GM12891 (cell line): ENCODE measurements around the gene HTR7.

ENCODE experiments used
- DNase-seq: peaks from one replicate; pipeline ENCODE4 v3.0.0; 2011; ENCODE audit warnings: low spot score; ENCODE audit not compliant: insufficient read length
- FAIRE-seq: peaks from 2 replicates; lab custom pipeline; 2011; peaks lifted over from hg19 to GRCh38; lab: Jason Lieb, UNC
- PAX5 ChIP-seq: IDR thresholded peaks from 2 replicates; pipeline ENCODE4 v1.6.1; 2011; ENCODE audit warnings: low read length, moderate library complexity, mild to moderate bottlenecking; ENCODE audit not compliant: insufficient read depth, severe bottlenecking
- POLR2A ChIP-seq: IDR thresholded peaks from 2 replicates; pipeline ENCODE4 v1.6.1; 2011; ENCODE audit warnings: low read depth, low read length, control low read depth
- POLR2AphosphoS5 ChIP-seq: IDR thresholded peaks from 2 replicates; pipeline ENCODE4 v1.6.1; 2011; ENCODE audit warnings: low read depth, low read length, control low read depth
- POU2F2 ChIP-seq: IDR thresholded peaks from 2 replicates; pipeline ENCODE4 v1.6.1; 2011; ENCODE audit warnings: low read depth, mild to moderate bottlenecking, control low read depth, low read length, moderate library complexity
- SPI1 ChIP-seq: IDR thresholded peaks from 2 replicates; pipeline ENCODE4 v1.6.1; 2011; ENCODE audit warnings: low read depth, low read length, control low read depth
- TAF1 ChIP-seq: IDR thresholded peaks from 2 replicates; pipeline ENCODE4 v1.6.1; 2011; ENCODE audit warnings: low read depth, low read length, control low read depth

HTR7 gene

DNA sequence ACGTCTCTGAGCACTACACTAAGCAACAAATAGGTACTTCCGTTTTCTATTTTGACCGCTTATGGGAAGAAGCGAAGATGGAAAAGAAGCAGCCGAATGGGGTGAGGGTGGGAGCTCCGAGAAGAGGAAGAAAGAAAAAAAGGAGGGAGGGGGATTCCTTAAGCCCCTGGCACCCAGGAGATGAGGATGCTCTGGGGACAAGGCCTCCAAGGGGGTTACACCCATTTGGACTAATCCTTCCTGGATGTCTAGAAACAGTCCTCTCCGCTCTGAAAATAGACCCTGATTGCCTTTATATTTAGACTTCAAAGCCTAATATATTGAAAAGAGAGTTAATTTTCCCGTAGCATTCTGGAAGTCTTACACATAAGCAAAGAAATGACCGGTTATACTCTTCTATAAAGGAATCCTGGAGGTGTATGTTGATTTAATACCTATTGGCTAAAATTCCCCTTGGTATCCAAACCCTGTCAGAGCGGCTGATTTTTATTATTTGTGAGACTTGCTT is 676 bp upstream of the HTR7 start:
- no peak for FAIRE-seq
- DNase-seq = no peak
- no peak for TF ChIP-seq TAF1
- TF ChIP-seq PAX5 = no peak
- no peak for TF ChIP-seq POLR2A
- TF ChIP-seq POLR2AphosphoS5 = no peak
- TF ChIP-seq POU2F2 = no peak
- no peak for TF ChIP-seq SPI1

DNA sequence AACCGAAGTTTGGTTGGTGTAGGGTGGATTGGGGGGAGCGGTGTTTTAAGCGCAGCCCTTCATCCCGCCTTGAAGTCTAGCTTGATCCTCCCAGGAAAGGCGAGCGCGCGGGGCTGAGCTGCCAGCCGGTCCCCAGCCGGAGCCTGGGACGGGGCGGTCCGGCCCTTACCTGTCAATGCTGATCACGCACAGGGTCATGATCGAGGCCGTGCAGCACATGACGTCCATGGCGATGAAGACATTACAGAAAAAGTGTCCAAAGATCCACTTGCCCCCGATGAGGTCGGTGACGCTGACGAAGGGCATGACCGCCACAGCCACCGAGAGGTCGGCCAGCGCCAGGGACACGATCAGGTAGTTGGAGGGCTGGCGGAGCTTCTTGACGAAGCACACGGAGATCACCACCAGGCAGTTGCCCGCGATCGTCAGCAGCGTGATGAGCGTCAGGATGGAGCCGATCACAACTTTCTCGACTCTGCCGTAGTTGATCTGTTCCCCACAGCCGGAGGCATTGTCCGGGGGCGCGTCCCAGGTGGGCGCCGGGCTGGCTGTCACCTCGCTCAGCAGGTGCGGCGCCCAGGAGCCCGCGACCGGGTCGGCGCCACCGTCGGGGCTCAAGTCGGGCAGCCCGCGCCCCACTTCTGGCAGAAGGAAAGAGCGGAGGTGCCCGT is 740 bp downstream of the HTR7 start:
- DNase-seq = no peak
- no peak for FAIRE-seq
- TF ChIP-seq PAX5 = no peak
- no peak for TF ChIP-seq POLR2AphosphoS5
- TF ChIP-seq SPI1 = no peak
- TF ChIP-seq POLR2A = no peak
- TF ChIP-seq TAF1 = no peak
- TF ChIP-seq POU2F2 = no peak

DNA sequence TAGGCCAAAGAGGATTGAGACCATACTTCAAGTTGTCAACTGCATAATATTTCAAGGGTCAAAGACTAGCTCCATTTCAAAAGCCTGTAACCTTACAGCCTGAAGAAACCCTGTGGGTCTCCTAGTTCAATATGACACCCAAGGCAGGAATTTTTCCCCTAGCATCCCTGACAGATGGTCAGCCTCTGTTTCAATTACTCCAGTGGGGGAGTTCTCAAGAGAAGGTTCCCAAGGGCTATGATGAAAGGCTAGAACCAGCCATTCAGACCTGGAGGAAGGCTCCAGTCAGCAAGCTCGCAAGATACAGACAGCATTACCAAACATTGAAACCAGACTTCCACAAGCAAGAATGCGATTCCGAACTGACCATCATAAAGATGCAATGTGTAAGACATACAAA is 1.6 kb downstream of the HTR7 start:
- DNase-seq (no peak), FAIRE-seq (no peak)
- TF ChIP-seq POLR2A = no peak
- TF ChIP-seq PAX5 = no peak
- no peak for TF ChIP-seq SPI1
- TF ChIP-seq POLR2AphosphoS5 = no peak
- TF ChIP-seq POU2F2 = no peak
- no peak for TF ChIP-seq TAF1

DNA sequence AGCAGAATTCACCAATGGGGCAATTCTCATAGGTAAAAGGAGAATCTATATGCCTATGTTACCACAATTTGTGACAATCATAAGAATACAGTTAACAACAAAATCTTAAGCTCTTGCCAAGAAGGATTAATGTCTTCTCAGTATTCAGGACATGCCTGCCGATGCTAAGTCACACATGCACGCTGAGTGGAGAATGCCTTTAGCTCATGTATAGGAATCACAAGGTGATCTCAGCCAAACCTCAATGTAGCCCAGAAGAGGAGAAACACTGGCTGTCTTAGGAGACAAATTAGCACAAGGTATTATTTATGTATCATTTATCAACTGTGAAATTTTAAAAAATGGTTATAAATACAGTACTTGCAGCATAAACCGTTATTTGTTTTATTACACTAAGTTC is 2.7 kb downstream of the HTR7 start:
- no peak for TF ChIP-seq SPI1
- TF ChIP-seq POLR2A = no peak
- no peak for TF ChIP-seq POU2F2
- no peak for TF ChIP-seq TAF1
- TF ChIP-seq POLR2AphosphoS5 = no peak
- DNase-seq (no peak), FAIRE-seq (no peak)

DNA sequence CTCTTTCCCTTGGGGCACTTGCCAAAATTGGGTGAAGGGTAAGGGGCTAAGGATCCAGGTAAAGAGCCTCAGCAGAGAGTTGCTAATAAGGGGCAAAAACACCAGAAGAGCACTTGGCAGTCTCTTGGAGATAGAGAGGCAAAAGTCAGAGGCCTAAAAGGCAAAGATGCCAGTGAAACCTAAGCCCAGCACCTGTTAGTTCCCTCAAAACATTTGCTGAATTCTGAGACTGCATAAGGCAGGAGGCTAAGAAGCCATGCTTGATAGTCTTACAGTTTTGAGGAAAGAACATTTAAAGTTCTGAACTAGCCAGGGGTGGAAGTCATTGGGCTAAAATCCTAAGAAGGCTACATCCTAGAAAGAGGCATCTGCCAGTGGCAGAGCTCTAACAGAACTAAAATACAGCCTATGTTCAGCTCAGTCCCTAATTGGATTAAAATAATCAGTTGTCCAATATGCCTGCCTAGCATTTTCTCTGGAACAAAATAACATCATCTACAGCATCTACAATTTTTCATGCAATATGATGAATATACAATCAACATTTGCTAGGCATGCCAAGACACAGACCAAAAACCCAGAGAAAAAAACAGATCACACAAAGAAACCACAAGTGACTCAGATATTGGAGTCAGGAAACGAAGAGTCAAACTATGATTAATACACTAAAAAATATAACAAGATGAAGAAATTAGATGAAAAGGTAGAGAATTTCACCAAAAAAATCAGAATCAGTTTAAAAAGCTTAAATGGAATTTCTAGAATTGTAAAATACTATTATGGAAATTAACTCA is 7.7 kb downstream of the HTR7 start:
- FAIRE-seq (no peak), DNase-seq (no peak)
- TF ChIP-seq SPI1 = no peak
- no peak for TF ChIP-seq POU2F2

DNA sequence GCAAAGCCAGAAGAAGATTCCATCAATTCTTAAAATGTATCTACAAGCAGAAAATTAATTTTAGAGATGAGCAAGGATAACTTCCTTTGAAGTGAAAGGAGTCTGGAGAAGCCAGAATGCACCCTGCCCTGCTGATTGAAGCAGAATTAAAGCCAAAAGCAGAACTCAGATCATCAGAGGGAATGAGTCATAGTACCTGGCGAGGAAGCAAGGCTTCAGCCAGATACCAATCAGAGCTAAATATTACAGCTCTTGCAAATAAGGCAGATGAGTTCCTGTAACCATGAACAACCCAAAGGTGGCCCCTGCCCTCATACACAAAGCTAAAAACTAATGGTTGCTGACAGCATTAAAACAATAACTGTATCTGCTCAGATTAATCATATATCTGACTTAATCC is 10.4 kb downstream of the HTR7 start:
- no peak for DNase-seq
- peak; percentile 13 for FAIRE-seq
- no peak for TF ChIP-seq TAF1
- no peak for TF ChIP-seq POLR2AphosphoS5
- no peak for TF ChIP-seq POU2F2
- TF ChIP-seq POLR2A = no peak
- no peak for TF ChIP-seq PAX5
- no peak for TF ChIP-seq SPI1

DNA sequence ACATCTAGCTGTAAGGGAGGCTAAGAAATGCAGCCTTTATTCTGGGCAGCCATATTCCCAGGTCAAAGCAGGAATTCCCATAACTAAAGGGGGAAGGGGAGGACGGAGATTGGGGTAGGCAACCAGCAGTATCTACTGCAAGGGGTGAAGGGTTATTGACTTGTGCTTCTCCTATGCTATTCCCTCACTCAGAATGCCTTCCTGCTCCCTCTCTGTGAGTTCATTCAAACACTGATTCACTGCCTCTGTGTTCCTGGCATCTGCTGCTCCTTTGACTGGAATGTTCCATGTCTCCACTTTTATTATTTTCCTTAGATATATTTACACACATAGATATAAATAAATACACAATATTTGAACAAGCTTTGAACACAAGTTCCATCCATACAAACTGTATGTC is 11.1 kb downstream of the HTR7 start:
- FAIRE-seq (no peak), DNase-seq (no peak)
- TF ChIP-seq POLR2AphosphoS5 (no peak), SPI1 (no peak), POU2F2 (no peak), TAF1 (no peak)

DNA sequence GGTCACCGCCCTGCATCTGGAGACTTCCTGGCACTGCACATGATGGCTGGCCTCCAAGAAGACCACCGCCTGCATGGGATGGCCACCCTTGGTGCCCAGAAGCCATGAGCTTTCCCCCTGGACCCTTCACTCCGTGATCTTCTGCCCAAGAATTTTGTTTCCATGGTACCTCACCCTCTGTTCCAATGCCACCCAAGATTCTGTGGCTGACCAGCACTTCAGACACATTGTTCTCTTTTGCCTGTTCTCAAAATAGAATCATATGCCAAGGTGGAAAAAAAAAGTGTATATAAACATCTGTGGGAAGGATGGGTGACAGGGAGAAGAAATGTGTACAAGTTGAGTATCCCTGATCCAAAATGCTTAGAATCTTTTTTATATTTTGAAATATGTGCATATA is 12.1 kb downstream of the HTR7 start:
- FAIRE-seq = no peak
- no peak for DNase-seq

DNA sequence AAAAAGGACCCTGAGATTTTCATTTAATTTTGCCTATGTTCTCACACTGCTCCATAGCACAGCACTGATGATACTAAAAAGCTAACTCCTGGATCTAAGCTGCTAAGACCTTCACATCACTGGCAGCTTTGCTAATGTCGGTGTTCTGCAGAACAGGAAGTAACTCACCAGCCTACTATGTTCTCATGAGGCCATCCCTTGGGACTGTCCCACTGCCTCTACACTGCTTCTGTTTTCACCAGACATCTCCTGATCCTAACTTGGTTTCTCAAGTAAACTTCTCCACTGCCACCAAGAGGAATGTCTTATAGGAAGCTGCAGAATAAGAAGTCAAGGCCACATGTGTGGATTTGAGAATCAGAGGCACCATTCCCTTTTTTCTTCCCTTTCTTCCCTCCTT is 15.1 kb downstream of the HTR7 start:
- FAIRE-seq = no peak
- TF ChIP-seq PAX5 = no peak
- TF ChIP-seq TAF1 = no peak
- TF ChIP-seq POLR2A = no peak
- TF ChIP-seq SPI1 = no peak
- TF ChIP-seq POLR2AphosphoS5 = no peak
- no peak for TF ChIP-seq POU2F2
- no peak for DNase-seq

More for the DNA sequence above, 12.1 kb downstream of the HTR7 start:
- TF ChIP-seq TAF1 (no peak), SPI1 (no peak), POLR2AphosphoS5 (no peak), POLR2A (no peak)

DNA sequence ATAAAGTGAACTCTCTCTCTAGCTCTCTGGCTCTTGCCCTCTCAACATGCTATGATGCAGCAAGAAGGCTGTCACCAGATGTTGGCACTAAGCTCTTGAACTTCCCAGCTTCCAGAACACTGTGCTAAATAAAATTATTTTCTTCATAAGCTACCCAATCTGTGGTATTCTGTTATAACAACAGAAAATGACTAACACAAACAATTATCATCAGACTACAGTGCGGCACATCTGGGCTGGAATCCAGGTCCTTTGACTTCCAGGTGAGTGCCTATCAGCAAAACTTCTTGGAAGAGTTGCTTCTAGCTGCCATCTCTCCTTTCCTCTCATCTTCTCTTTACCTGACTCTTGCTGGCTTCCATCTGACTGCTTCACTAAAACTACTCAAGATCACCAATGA is 20.4 kb downstream of the HTR7 start:
- TF ChIP-seq TAF1 = no peak
- no peak for TF ChIP-seq POU2F2
- no peak for TF ChIP-seq PAX5
- no peak for TF ChIP-seq SPI1
- no peak for TF ChIP-seq POLR2A
- TF ChIP-seq POLR2AphosphoS5 = no peak
- FAIRE-seq (no peak), DNase-seq (no peak)
